Measurements from ENCODE around the gene TINAG. TPM values are rescaled to one million over a fixed set of nuclear protein-coding genes. Genes with fewer than 3 reads are reported as not detected.
"Not testable (repeated sequence)": the region's sequence is repeated elsewhere in the genome, so short reads cannot be mapped to it uniquely, and the experiment has no call there.

The TINAG gene
- total and polyA plus RNA-seq, 5 experiments from 2014 or later = not detected

- peaks cover 4 to 45% (median 19%) of the 10 kb centered on the region in 9 donors for H3K9me3 Mint-ChIP-seq
These were observed 19.4 kb downstream of the TINAG start for GRCh38 chr6:54327631-54328030.

GRCh38 chr6:54331571-54331970 is 23.3 kb downstream of the TINAG start:
- H3K36me3 Mint-ChIP-seq, ATAC-seq, H3K4me1 Mint-ChIP-seq, POLR2A ChIA-PET, H3K4me3 Mint-ChIP-seq, DNase-seq, H3K27ac Mint-ChIP-seq, H3K27me3 Mint-ChIP-seq: not testable (repeated sequence)
- peaks cover 6 to 55% (median 19%) of the 10 kb centered on the region in 9 donors for H3K9me3 Mint-ChIP-seq

More at GRCh38 chr6:54327631-54328030, 19.4 kb downstream of the TINAG start:
- Mint-ChIP-seq H3K27me3 (no peaks in the 10 kb centered on the region), H3K4me3 (no peak overlapping the region), H3K27ac (no peak overlapping the region), H3K4me1 (no peaks in the 10 kb centered on the region), H3K36me3 (peaks cover 0 to 5% (median 0%) of the 10 kb centered on the region in 3 donors)
- ATAC-seq (no peak), DNase-seq (no peak)
- POLR2A ChIA-PET = no interaction called here

GRCh38 chr6:54335871-54336270 is 27.6 kb downstream of the TINAG start:
- no peak overlapping the region for H3K27ac Mint-ChIP-seq
- ATAC-seq = no peak
- no peaks in the 10 kb centered on the region for H3K4me1 Mint-ChIP-seq
- no peaks in the 10 kb centered on the region for H3K36me3 Mint-ChIP-seq
- H3K9me3 Mint-ChIP-seq = peaks cover under 1 to 27% (median 7%) of the 10 kb centered on the region in 9 donors
- POLR2A ChIA-PET = no interaction called here
- no peaks in the 10 kb centered on the region for H3K27me3 Mint-ChIP-seq
- H3K4me3 Mint-ChIP-seq = no peak overlapping the region
- DNase-seq = no peak

DNA sequence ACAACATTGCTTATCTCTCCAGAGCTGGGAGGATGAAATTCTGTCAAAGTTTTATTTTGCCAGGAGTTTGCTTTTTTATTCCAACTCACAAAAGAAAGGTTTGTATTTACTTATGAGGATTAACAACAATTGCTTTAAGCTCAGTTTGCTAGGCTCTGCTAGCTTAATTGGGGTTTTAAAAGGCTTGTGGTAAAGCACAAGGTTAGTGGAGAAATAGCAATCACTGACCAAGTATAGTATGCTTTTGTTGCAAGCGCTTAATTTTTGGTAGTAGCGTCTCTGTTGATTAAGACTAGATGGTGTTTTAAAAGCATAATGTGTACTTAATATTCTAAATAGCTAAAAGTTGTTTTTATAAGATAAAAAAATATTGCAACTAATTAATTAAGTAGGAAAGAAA is 45.7 kb downstream of the TINAG start:
- Mint-ChIP-seq H3K4me3 (no peak overlapping the region), H3K27me3 (no peaks in the 10 kb centered on the region), H3K4me1 (no peaks in the 10 kb centered on the region), H3K9me3 (peaks cover 0 to 15% (median 5%) of the 10 kb centered on the region in 9 donors), H3K36me3 (no peaks in the 10 kb centered on the region), H3K27ac (no peak overlapping the region)
- ATAC-seq (no peak), DNase-seq (no peak)
- POLR2A ChIA-PET = no interaction called here

DNA sequence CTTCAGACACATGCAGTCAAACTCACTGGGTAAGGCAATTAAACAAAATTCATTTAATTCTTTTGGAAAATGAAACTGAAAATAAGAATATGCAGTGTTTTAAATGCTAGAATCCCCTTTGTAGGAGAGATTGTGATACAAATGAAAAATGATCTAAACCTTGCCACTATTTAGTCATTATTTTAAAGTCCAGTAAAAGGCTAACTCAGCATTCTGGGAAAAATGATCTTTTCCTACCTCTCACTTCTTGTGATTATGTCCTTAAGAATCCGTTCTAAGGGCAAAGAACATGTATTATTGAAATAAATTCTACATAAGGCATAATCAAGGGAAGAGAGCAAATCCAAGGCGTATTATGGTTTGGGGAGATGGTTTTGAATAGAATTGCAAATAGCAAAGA is 46.4 kb downstream of the TINAG start:
- Mint-ChIP-seq H3K36me3 (no peaks in the 10 kb centered on the region), H3K27me3 (no peaks in the 10 kb centered on the region), H3K9me3 (peaks cover 0 to 15% (median 5%) of the 10 kb centered on the region in 9 donors), H3K4me1 (no peaks in the 10 kb centered on the region), H3K4me3 (no peak overlapping the region), H3K27ac (no peak overlapping the region)
- ATAC-seq (no peak), DNase-seq (no peak)
- POLR2A ChIA-PET = no interaction called here

DNA sequence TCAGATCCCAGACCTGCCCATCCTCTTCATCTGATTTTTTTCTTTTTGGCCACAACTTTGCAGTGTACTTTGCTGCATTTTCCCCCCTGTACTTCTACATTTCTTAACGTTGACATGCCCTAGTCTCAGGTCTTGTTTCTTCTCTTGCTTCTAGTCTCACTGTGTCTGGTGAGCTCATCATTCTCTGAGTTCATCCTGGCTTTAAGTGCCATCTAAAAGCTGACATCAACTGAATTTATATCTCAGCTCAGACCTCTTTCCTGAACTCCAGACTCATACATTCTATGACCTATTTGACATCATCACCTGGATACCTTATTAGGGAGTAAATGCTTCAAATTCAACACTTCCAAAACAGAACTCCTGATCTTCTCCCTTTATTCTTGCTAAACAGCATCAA is 48.9 kb downstream of the TINAG start:
- no peak for ATAC-seq
- no peak for DNase-seq
- H3K36me3 Mint-ChIP-seq = no peaks in the 10 kb centered on the region
- no peaks in the 10 kb centered on the region for H3K27me3 Mint-ChIP-seq
- H3K4me3 Mint-ChIP-seq = no peak overlapping the region
- H3K27ac Mint-ChIP-seq = no peak overlapping the region
- peaks cover 0 to 15% (median 7%) of the 10 kb centered on the region in 9 donors for H3K9me3 Mint-ChIP-seq
- no peaks in the 10 kb centered on the region for H3K4me1 Mint-ChIP-seq
- POLR2A ChIA-PET = no interaction called here

GRCh38 chr6:54361188-54361587 is 52.9 kb downstream of the TINAG start:
- no peak overlapping the region for H3K4me3 Mint-ChIP-seq
- no peaks in the 10 kb centered on the region for H3K4me1 Mint-ChIP-seq
- DNase-seq (no peak), ATAC-seq (no peak)
- H3K27ac Mint-ChIP-seq = no peak overlapping the region
- POLR2A ChIA-PET = no interaction called here
- H3K9me3 Mint-ChIP-seq = peaks cover 0 to 15% (median 3%) of the 10 kb centered on the region in 9 donors
- H3K36me3 Mint-ChIP-seq = no peaks in the 10 kb centered on the region
- H3K27me3 Mint-ChIP-seq = no peaks in the 10 kb centered on the region

DNA sequence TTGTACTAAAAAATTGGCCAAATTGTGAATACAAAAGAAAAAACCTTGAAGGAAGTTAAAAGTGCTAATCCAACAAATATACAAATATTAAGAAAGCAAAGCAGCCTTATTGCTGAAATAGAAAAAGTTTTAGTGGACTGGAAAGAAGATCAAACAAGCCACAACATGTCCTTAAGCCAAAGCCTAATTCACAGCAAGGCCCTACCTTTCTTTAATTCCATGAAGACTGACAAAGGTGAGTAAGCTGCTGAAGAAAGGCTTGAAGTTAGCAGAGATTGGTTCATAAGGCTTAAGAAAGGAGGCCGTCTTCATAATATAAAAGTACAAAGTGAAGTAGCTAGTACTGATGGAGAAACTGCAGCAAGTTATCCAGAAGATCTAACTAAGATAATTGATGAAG is 53.5 kb downstream of the TINAG start:
- POLR2A ChIA-PET = no interaction called here
- H3K9me3 Mint-ChIP-seq = peaks cover 0 to 13% (median 3%) of the 10 kb centered on the region in 9 donors
- no peaks in the 10 kb centered on the region for H3K4me1 Mint-ChIP-seq
- H3K27ac Mint-ChIP-seq = no peak overlapping the region
- DNase-seq = no peak
- no peaks in the 10 kb centered on the region for H3K36me3 Mint-ChIP-seq
- ATAC-seq = no peak
- H3K27me3 Mint-ChIP-seq = no peaks in the 10 kb centered on the region
- no peak overlapping the region for H3K4me3 Mint-ChIP-seq

- Mint-ChIP-seq H3K4me3 (no peak overlapping the region), H3K36me3 (no peaks in the 10 kb centered on the region), H3K9me3 (peaks cover 0 to 2% (median 0%) of the 10 kb centered on the region in 9 donors), H3K27me3 (no peaks in the 10 kb centered on the region), H3K4me1 (no peaks in the 10 kb centered on the region), H3K27ac (no peak overlapping the region)
- DNase-seq (no peak), ATAC-seq (no peak)
- POLR2A ChIA-PET = no interaction called here
These were observed 58.6 kb downstream of the TINAG start for GRCh38 chr6:54366667-54367327.

- no peaks in the 10 kb centered on the region for H3K27me3 Mint-ChIP-seq
- no peak for ATAC-seq
- POLR2A ChIA-PET = no interaction called here
- no peak for DNase-seq
- H3K4me3 Mint-ChIP-seq = no peak overlapping the region
- H3K9me3 Mint-ChIP-seq = peaks cover 0 to 15% (median 0%) of the 10 kb centered on the region in 9 donors
- no peak overlapping the region for H3K27ac Mint-ChIP-seq
- no peaks in the 10 kb centered on the region for H3K36me3 Mint-ChIP-seq
- no peaks in the 10 kb centered on the region for H3K4me1 Mint-ChIP-seq
These were observed 69.5 kb downstream of the TINAG start for GRCh38 chr6:54377776-54378175.

- POLR2A ChIA-PET = no interaction called here
- DNase-seq = no peak
- Mint-ChIP-seq H3K4me3 (no peak overlapping the region), H3K27ac (no peak overlapping the region), H3K36me3 (no peaks in the 10 kb centered on the region), H3K4me1 (no peaks in the 10 kb centered on the region), H3K27me3 (no peaks in the 10 kb centered on the region), H3K9me3 (peaks cover 0 to 12% (median 2%) of the 10 kb centered on the region in 9 donors)
- ATAC-seq = no peak
These were observed 78.1 kb downstream of the TINAG start for GRCh38 chr6:54386295-54386694.

DNA sequence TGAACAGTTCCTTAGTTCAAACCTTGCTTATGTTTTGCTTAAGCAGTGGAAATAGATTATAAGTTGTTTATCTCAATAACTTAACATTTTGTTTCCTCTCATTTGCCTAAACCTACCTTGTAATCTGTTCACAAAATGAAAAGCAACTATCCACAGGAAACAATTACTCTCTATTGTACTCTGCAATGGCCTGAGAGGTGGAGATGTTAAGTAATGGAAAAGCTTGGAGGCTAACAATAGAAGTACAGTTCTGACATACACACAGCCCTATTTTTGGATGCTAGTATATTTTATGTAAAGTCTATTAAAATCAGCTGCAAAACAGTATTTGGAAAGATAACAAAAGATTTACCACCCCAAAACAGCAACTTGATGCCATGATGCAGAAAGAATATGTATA is 82.1 kb downstream of the TINAG start:
- ATAC-seq = no peak
- Mint-ChIP-seq H3K4me1 (no peaks in the 10 kb centered on the region), H3K9me3 (peaks cover 0 to 12% (median 5%) of the 10 kb centered on the region in 9 donors), H3K4me3 (no peak overlapping the region), H3K27me3 (no peaks in the 10 kb centered on the region), H3K27ac (no peak overlapping the region), H3K36me3 (no peaks in the 10 kb centered on the region)
- no peak for DNase-seq
- POLR2A ChIA-PET = no interaction called here

- no peak overlapping the region for H3K4me3 Mint-ChIP-seq
- H3K9me3 Mint-ChIP-seq = peaks cover 0 to 14% (median 5%) of the 10 kb centered on the region in 9 donors
- ATAC-seq = no peak
- POLR2A ChIA-PET = no interaction called here
- no peaks in the 10 kb centered on the region for H3K36me3 Mint-ChIP-seq
- no peak overlapping the region for H3K27ac Mint-ChIP-seq
- no peak for DNase-seq
- no peaks in the 10 kb centered on the region for H3K4me1 Mint-ChIP-seq
- H3K27me3 Mint-ChIP-seq = no peaks in the 10 kb centered on the region
These were observed 83.3 kb downstream of the TINAG start for GRCh38 chr6:54391577-54391976.

- ATAC-seq (no peak), DNase-seq (no peak)
- Mint-ChIP-seq H3K27ac (no peak overlapping the region), H3K36me3 (no peaks in the 10 kb centered on the region), H3K4me1 (no peaks in the 10 kb centered on the region), H3K27me3 (no peaks in the 10 kb centered on the region), H3K4me3 (no peak overlapping the region), H3K9me3 (peaks cover 0 to 17% (median 4%) of the 10 kb centered on the region in 9 donors)
- POLR2A ChIA-PET = no interaction called here
These were observed 94.9 kb downstream of the TINAG start for GRCh38 chr6:54403096-54403495.

Data from naive thymus-derived CD8-positive, alpha-beta T cell (primary cell).